MCF 10A (cell line): ENCODE results near the gene TBXAS1. TPM values are rescaled to one million over a fixed set of nuclear protein-coding genes. Genes with fewer than 3 reads are reported as not detected.

Source experiments
- BruUV-seq: library from RNA; stranded (reverse); fragments of 400-500 nt; replicated peaks from 2 replicates; lab custom pipeline; 2021; lab: Mats Ljungman, UMichigan
- CTCF ChIA-PET: fragments of 300-600 bp; sonication (Branson Sonifier 250); formaldehyde crosslinking; extraction: SDS; loops from one replicate; lab custom pipeline; 2021; ENCODE audit warnings: antibody characterized with exemption, inconsistent platforms; lab: Yijun Ruan, JAX
- POLR2A ChIA-PET: fragments of 300-600, 350-650 bp; sonication (Branson Sonifier 250); formaldehyde crosslinking; extraction: SDS; loops from one replicate; lab custom pipeline; 2020; ENCODE audit warnings: antibody characterized with exemption, inconsistent platforms; lab: Yijun Ruan, JAX
- DNase-seq: peaks from one replicate; pipeline ENCODE4 v3.0.0-alpha.2; 2018; ENCODE audit not compliant: unreplicated experiment
- H3K27ac Mint-ChIP-seq: one replicate; pipeline ENCODE4 v1.8.0; 2022; ENCODE audit warnings: mild to moderate bottlenecking, low read depth, mixed read lengths; ENCODE audit not compliant: unreplicated experiment
- H3K27me3 Mint-ChIP-seq: one replicate; pipeline ENCODE4 v1.8.0; 2022; ENCODE audit warnings: mixed read lengths; ENCODE audit not compliant: insufficient read depth, unreplicated experiment
- H3K36me3 Mint-ChIP-seq: one replicate; pipeline ENCODE4 v1.8.0; 2022; ENCODE audit warnings: mild to moderate bottlenecking, moderate library complexity, mixed read lengths; ENCODE audit not compliant: insufficient read depth, unreplicated experiment
- H3K4me1 Mint-ChIP-seq: one replicate; pipeline ENCODE4 v1.8.0; 2022; ENCODE audit warnings: mixed read lengths; ENCODE audit not compliant: insufficient read depth, unreplicated experiment
- H3K4me3 Mint-ChIP-seq: one replicate; pipeline ENCODE4 v1.8.0; 2022; ENCODE audit warnings: mild to moderate bottlenecking, moderate library complexity, mixed read lengths; ENCODE audit not compliant: unreplicated experiment
- H3K9me3 Mint-ChIP-seq: one replicate; pipeline ENCODE4 v1.8.0; 2022; ENCODE audit warnings: mixed read lengths; ENCODE audit not compliant: unreplicated experiment
- CTCF ChIP-seq: fragments of 200-600 bp; IDR thresholded peaks from one replicate; pipeline ENCODE4 v1.8.0; 2022; ENCODE audit warnings: antibody characterized with exemption, mild to moderate bottlenecking; ENCODE audit not compliant: unreplicated experiment
- intact Hi-C: fragments of 100-400 bp; cut with micrococcal nuclease; formaldehyde crosslinking; loops from 2 replicates; pipeline ENCODE4 v1.14.1; 2022
- total RNA-seq: library from RNA; stranded (reverse); gene quantifications from 2 replicates; pipeline ENCODE4 v1.2.3, GENCODE V29; 2022

Gene TBXAS1
- total RNA-seq, 1 experiment from 2014 or later, result 1.5 TPM

GRCh38 chr7:139813689-139814088 lies 15.4 kb upstream of the TBXAS1 start:
- ChIA-PET CTCF (no interaction called here), POLR2A (no interaction called here)
- no peak for DNase-seq
- H3K27ac Mint-ChIP-seq, result no peak overlapping the region
- peaks cover 5% of the 10 kb centered on the region for H3K36me3 Mint-ChIP-seq
- TF ChIP-seq CTCF, result no peak
- H3K27me3 Mint-ChIP-seq, result no peaks in the 10 kb centered on the region
- BruUV-seq, result no TSS peak
- no peaks in the 10 kb centered on the region for H3K9me3 Mint-ChIP-seq
- intact Hi-C loops, result no loop called here
- no peaks in the 10 kb centered on the region for H3K4me1 Mint-ChIP-seq
- H3K4me3 Mint-ChIP-seq, result no peak overlapping the region

GRCh38 chr7:139817249-139817648 lies 11.8 kb upstream of the TBXAS1 start:
- Mint-ChIP-seq H3K27ac (no peak overlapping the region), H3K4me1 (no peaks in the 10 kb centered on the region), H3K27me3 (no peaks in the 10 kb centered on the region), H3K36me3 (peaks cover 5% of the 10 kb centered on the region), H3K4me3 (no peak overlapping the region), H3K9me3 (no peaks in the 10 kb centered on the region)
- intact Hi-C loops, result no loop called here
- ChIA-PET CTCF (interaction anchor here (0.6 to 1.5 kb wide), 2 partner anchors 156 to 171 kb away, joined by 3 to 6 read pairs; no protein-coding TSS in a partner anchor), POLR2A (no interaction called here)
- no peak for DNase-seq
- no TSS peak for BruUV-seq
- TF ChIP-seq CTCF, result no peak

GRCh38 chr7:139820089-139820488 lies 9.0 kb upstream of the TBXAS1 start:
- no peak for DNase-seq
- Mint-ChIP-seq H3K36me3 (peaks cover 5% of the 10 kb centered on the region), H3K27ac (no peak overlapping the region), H3K9me3 (no peaks in the 10 kb centered on the region), H3K4me1 (no peaks in the 10 kb centered on the region), H3K4me3 (no peak overlapping the region), H3K27me3 (no peaks in the 10 kb centered on the region)
- TF ChIP-seq CTCF, result no peak
- ChIA-PET POLR2A (interaction anchor here (0.6 to 2.6 kb wide), 4 partner anchors 12 to 96 kb away, joined by 3 to 6 read pairs (median 3); no protein-coding TSS in a partner anchor), CTCF (no interaction called here)
- no TSS peak for BruUV-seq
- intact Hi-C loops, result no loop called here

GRCh38 chr7:139821349-139822105 lies 7.5 kb upstream of the TBXAS1 start:
- intact Hi-C loops, result no loop called here
- H3K27ac Mint-ChIP-seq, result no peak overlapping the region
- H3K4me1 Mint-ChIP-seq, result peaks cover 5% of the 10 kb centered on the region
- ChIA-PET CTCF (interaction anchor here (0.6 kb wide), 1 partner anchor 373 kb away, joined by 3 read pairs; no protein-coding TSS in a partner anchor), POLR2A (interaction anchor here (0.6 kb wide), 2 partner anchors 72 to 160 kb away, joined by 4 to 5 read pairs; no protein-coding TSS in a partner anchor)
- DNase-seq, result no peak
- BruUV-seq, result no TSS peak
- no peak overlapping the region for H3K4me3 Mint-ChIP-seq
- no peaks in the 10 kb centered on the region for H3K9me3 Mint-ChIP-seq
- H3K27me3 Mint-ChIP-seq, result peaks cover 10% of the 10 kb centered on the region
- no peak for TF ChIP-seq CTCF
- no peaks in the 10 kb centered on the region for H3K36me3 Mint-ChIP-seq
